PC-3 (cell line): ENCODE results near the gene THBS4. TPM values are rescaled to one million over a fixed set of nuclear protein-coding genes. Genes with fewer than 3 reads are reported as not detected.

Experiments used
- ATAC-seq: fragments of 200-7000 bp; cut with Tn5 transposase; 2 replicates; pipeline ENCODE4 v1.9.1; 2020; ENCODE audit warnings: mild to moderate bottlenecking, moderate library complexity
- BruUV-seq: library from RNA; stranded (reverse); fragments of 400-500 nt; replicated peaks from 2 replicates; lab custom pipeline; 2021; lab: Mats Ljungman, UMichigan
- CTCF ChIA-PET: fragments of 300-600 bp; sonication (Branson Sonifier 250); formaldehyde crosslinking; loops from one replicate; lab custom pipeline; 2022; ENCODE audit warnings: antibody characterized with exemption; lab: Charles Lee
- POLR2A ChIA-PET: fragments of 300-600 bp; sonication (Branson Sonifier 250); formaldehyde crosslinking; loops from one replicate; lab custom pipeline; 2022; ENCODE audit warnings: antibody characterized with exemption; ENCODE audit not compliant: unreplicated experiment; lab: Charles Lee
- DNase-seq: peaks from one replicate; pipeline ENCODE4 v3.0.0-alpha.2; 2015
- H2AFZ ChIP-seq: fragments of 300-600 bp; sonication (generic); 2 replicates; pipeline ENCODE4 v1.6.0; 2016; ENCODE audit warnings: antibody characterized with exemption, low read length
- H3F3A ChIP-seq: fragments of 300-600 bp; sonication (generic); one replicate; pipeline ENCODE4 v1.6.0; 2017; ENCODE audit warnings: antibody characterized with exemption, low read length, control low read depth, mild to moderate bottlenecking; ENCODE audit not compliant: unreplicated experiment
- H3K27ac ChIP-seq: fragments of 300-600 bp; sonication (generic); 2 replicates; pipeline ENCODE4 v1.5.1; 2016; ENCODE audit warnings: mild to moderate bottlenecking, low read length
- H3K27me3 ChIP-seq: fragments of 300-600 bp; sonication (generic); 2 replicates; pipeline ENCODE4 v1.6.1; 2016; ENCODE audit warnings: low read length, mixed read lengths
- H3K36me3 ChIP-seq: fragments of 300-600 bp; sonication (generic); 2 replicates; pipeline ENCODE4 v1.6.1; 2016; ENCODE audit warnings: low read depth, mixed run types, low read length, mixed read lengths
- H3K4me1 ChIP-seq: fragments of 300-600 bp; sonication (generic); 2 replicates; pipeline ENCODE4 v1.5.1; 2016; ENCODE audit warnings: low read length; ENCODE audit not compliant: insufficient read depth
- H3K4me2 ChIP-seq: fragments of 300-600 bp; sonication (generic); 2 replicates; pipeline ENCODE4 v1.6.0; 2016; ENCODE audit warnings: low read length
- H3K4me3 ChIP-seq: fragments of 300-600 bp; sonication (generic); 2 replicates; pipeline ENCODE4 v1.5.1; 2016; ENCODE audit warnings: mild to moderate bottlenecking, low read length, mixed read lengths
- H3K79me2 ChIP-seq: fragments of 300-600 bp; sonication (generic); 2 replicates; pipeline ENCODE4 v1.6.1; 2017; ENCODE audit warnings: low read length, mixed read lengths
- H3K9ac ChIP-seq: fragments of 300-600 bp; sonication (generic); 2 replicates; pipeline ENCODE4 v1.6.0; 2016; ENCODE audit warnings: mild to moderate bottlenecking, low read length
- H3K9me2 ChIP-seq: fragments of 300-600 bp; sonication (generic); replicated peaks from 2 replicates; pipeline ENCODE4 v1.6.1; 2016; ENCODE audit warnings: mixed run types, low read length, mixed read lengths
- H3K9me3 ChIP-seq: fragments of 300-600 bp; sonication (generic); 2 replicates; pipeline ENCODE4 v1.6.1; 2016; ENCODE audit warnings: low read length, mixed read lengths
- H4K20me1 ChIP-seq: fragments of 300-600 bp; sonication (generic); 2 replicates; pipeline ENCODE4 v1.6.1; 2016; ENCODE audit warnings: low read length, mixed read lengths
- CTCF ChIP-seq: fragments of 300-600 bp; sonication (generic); conservative IDR thresholded peaks from 2 replicates; pipeline ENCODE4 v1.5.1; 2017; ENCODE audit warnings: antibody characterized with exemption, low read depth, mild to moderate bottlenecking, low read length
- EZH2 ChIP-seq: fragments of 300-600 bp; sonication (generic); IDR thresholded peaks from one replicate; pipeline ENCODE4 v1.6.1; 2017; ENCODE audit warnings: antibody characterized with exemption, mild to moderate bottlenecking, low read length; ENCODE audit not compliant: unreplicated experiment
- EZH2phosphoT487 ChIP-seq: fragments of 300-600 bp; sonication (generic); IDR thresholded peaks from 2 replicates; pipeline ENCODE4 v1.6.1; 2018; ENCODE audit warnings: mild to moderate bottlenecking, antibody characterized with exemption, low read length, borderline replicate concordance
- intact Hi-C: fragments of 100-400 bp; cut with micrococcal nuclease; formaldehyde crosslinking; loops from 2 replicates; pipeline ENCODE4 v1.9.0; 2023
- total RNA-seq: library from RNA; depleted of rRNA; stranded (reverse); fragments of >200 nt; gene quantifications from 2 replicates; pipeline ENCODE4 v1.2.3, GENCODE V29; 2014

The THBS4 gene
- total RNA-seq, 1 experiment from 2014 or later = 0.29 TPM

GRCh38 chr5:80094236-80094738, 59.1 kb downstream of the THBS4 start:
- no TSS peak for BruUV-seq
- Histone ChIP-seq H3K79me2 (no peaks in the 10 kb centered on the region), H4K20me1 (no peaks in the 10 kb centered on the region), H2AFZ (no peak overlapping the region), H3K9me2 (no peaks in the 10 kb centered on the region), H3F3A (no peaks in the 10 kb centered on the region), H3K9ac (no peak overlapping the region), H3K4me3 (no peak overlapping the region), H3K36me3 (no peaks in the 10 kb centered on the region), H3K9me3 (no peaks in the 10 kb centered on the region), H3K4me2 (no peak overlapping the region), H3K27ac (no peak overlapping the region), H3K4me1 (no peaks in the 10 kb centered on the region), H3K27me3 (no peaks in the 10 kb centered on the region)
- TF ChIP-seq CTCF (no peak), EZH2 (no peak), EZH2phosphoT487 (no peak)
- DNase-seq (no peak), ATAC-seq (no peak)
- POLR2A ChIA-PET = no interaction called here
- CTCF ChIA-PET = interaction anchor here (0.6 kb wide), 1 partner anchor 212 kb away, joined by 4 read pairs; no protein-coding TSS in a partner anchor
- intact Hi-C loops = loop anchor here (5.0 kb wide), 1 partner anchor 83 kb away; no protein-coding TSS in a partner anchor

DNA sequence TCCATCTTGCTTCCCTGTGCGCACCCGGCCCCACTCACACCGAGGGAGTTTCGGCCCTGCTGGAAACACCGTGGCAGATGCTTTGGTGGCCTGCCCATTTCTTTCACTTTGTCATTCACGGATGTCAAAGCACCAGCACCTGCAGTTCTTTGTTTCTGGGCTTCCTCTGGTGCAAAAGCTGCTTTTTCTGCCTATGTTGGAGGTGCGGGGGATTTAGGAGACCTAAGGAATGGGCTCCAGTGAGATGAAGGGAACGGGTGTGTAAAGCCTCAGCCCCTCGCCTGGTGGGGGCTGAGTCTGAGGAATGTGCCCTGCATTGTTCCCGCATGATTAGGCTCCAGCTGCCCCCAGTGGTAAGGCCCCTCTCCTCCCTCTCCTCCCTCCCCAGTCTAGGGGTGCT, 62.3 kb downstream of the THBS4 start:
- no peaks in the 10 kb centered on the region for H3K36me3 ChIP-seq
- H2AFZ ChIP-seq = no peak overlapping the region
- no peaks in the 10 kb centered on the region for H3K9me3 ChIP-seq
- intact Hi-C loops = no loop called here
- no peaks in the 10 kb centered on the region for H3K4me1 ChIP-seq
- no peak overlapping the region for H3K9ac ChIP-seq
- no peak overlapping the region for H3K4me2 ChIP-seq
- no peak overlapping the region for H3K4me3 ChIP-seq
- H3K27me3 ChIP-seq = no peaks in the 10 kb centered on the region
- CTCF ChIA-PET = no interaction called here
- BruUV-seq = no TSS peak
- TF ChIP-seq CTCF = no peak
- TF ChIP-seq EZH2 = no peak
- TF ChIP-seq EZH2phosphoT487 = no peak
- POLR2A ChIA-PET = no interaction called here
- H4K20me1 ChIP-seq = no peaks in the 10 kb centered on the region
- H3K27ac ChIP-seq = no peak overlapping the region
- no peaks in the 10 kb centered on the region for H3K79me2 ChIP-seq
- no peaks in the 10 kb centered on the region for H3F3A ChIP-seq
- ATAC-seq (no peak), DNase-seq (no peak)
- H3K9me2 ChIP-seq = no peaks in the 10 kb centered on the region

DNA sequence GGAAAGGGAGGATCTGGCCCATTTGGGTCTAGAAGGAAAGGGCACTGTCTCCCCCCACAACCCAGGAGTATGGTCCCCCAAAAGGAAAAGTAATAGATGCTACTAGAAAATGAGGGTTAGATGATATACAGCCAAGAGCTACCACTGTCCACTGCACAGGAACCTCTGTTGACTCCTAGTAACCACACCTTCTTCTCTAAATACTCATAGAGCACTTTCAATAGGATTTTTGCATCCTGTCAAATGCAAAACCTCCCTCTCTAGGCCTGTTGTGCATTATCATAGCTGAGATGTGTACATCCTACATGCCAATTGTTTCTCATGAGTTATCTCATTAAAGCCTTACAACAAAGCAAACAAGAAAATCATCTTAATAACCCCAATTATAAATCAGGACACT, 66.8 kb downstream of the THBS4 start:
- H3K36me3 ChIP-seq = no peaks in the 10 kb centered on the region
- no peaks in the 10 kb centered on the region for H3K9me2 ChIP-seq
- H3K9me3 ChIP-seq = no peaks in the 10 kb centered on the region
- ChIA-PET CTCF (no interaction called here), POLR2A (no interaction called here)
- H3K4me1 ChIP-seq = no peaks in the 10 kb centered on the region
- BruUV-seq = no TSS peak
- no peak overlapping the region for H3K27ac ChIP-seq
- intact Hi-C loops = no loop called here
- ATAC-seq = no peak
- H3F3A ChIP-seq = no peaks in the 10 kb centered on the region
- no peaks in the 10 kb centered on the region for H3K27me3 ChIP-seq
- H3K4me2 ChIP-seq = no peak overlapping the region
- no peak overlapping the region for H3K4me3 ChIP-seq
- no peak overlapping the region for H2AFZ ChIP-seq
- H4K20me1 ChIP-seq = no peaks in the 10 kb centered on the region
- no peak for DNase-seq
- H3K79me2 ChIP-seq = no peaks in the 10 kb centered on the region
- no peak overlapping the region for H3K9ac ChIP-seq
- TF ChIP-seq EZH2phosphoT487 (no peak), EZH2 (no peak), CTCF (no peak)
